Measurements from ENCODE around the gene NUTF2.

DNA sequence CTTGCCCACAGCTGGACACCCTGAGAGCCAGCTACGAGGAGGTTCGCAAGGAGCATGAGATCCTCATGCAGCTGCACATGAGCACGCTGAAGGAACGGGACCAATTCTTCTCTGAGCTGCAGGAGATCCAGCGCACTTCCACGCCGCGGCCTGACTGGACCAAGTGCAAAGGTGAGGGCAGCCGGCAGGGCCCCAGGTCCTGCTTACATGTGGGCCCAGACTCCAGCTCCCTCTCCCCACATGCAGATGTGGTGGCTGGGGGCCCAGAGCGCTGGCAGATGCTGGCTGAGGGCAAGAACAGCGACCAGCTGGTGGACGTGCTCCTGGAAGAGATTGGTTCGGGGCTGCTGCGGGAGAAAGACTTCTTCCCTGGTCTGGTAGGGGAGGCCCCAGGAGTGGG, 20.8 kb upstream of the NUTF2 start:
- TF ChIP-seq GATA2 (IDR thresholded peaks at IDR 0.05; ENCODE audit: low read depth, low read length) (no peak), GATA3 (IDR thresholded peaks at IDR 0.05; ENCODE audit: low read depth, low read length) (no peak)
